ENCODE measurements around the gene KDM8. TPM values are rescaled to one million over a fixed set of nuclear protein-coding genes. Genes with fewer than 3 reads are reported as not detected.

Gene KDM8
- total RNA-seq, 1 donor from 2014 or later = 1.8 TPM

DNA sequence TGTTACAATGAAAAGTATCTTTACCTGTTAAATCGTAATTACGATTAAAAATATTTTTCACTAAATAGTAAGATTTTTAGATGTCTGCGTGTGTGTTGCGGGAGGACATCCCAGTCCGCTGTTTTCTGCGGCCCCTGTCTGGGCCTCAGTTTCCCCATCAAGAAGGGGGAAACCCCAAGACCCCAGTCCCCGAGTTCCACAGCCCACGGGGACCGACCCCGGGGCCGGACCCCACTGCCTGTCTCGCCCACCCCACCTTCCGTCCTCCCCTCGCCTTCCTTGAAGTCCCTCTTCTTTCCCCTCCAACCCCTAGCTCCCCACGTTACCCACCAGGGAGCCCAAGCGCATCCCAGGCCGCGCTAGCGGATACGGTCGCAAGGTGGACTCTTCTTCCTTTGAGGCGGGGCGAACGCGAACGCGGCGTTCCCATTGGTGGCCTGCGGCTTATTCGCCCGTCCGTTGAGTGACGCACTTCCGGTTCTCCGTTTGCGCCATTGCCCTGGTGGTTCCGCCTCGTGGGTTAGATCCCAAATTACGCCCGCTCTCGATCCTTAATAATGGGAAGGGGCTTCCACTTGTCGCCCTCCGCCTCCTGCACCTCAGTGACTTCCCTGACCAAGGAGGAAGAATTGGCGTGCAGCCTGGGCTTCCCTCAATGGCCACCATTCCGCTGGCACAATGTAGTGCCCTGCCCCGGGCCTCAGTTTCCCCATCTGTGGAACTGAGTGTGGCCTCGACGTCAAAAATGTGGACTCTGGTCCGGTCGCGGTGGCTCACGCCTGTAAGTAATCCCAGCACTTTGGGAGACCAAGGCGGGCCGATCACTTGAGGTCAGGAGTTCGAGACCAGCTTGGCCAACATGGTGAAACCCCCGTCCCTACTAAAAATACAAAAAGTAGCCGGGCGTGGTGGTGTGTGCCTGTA, 65.3 kb downstream of the KDM8 start, which contains the start of gene NSMCE1:
TSS of gene NSMCE1 (minus strand) at position 397 of the 924 bp plus-strand sequence. CDS start 11,202 bp downstream, outside the sequence.
- Histone ChIP-seq H3K4me3 (ENCODE audit: low read depth, low read length) (peak within 1 kb of the TSS; percentile 91), H3K36me3 (ENCODE audit: control insufficient read depth, insufficient read depth, low read length) (no peaks in the 10 kb centered on the region), H3K27me3 (ENCODE audit: control insufficient read depth, insufficient read depth, low read length) (no peaks in the 10 kb centered on the region)
- peak; percentile 84 for DNase-seq (ENCODE audit: low read depth)
- FAIRE-seq = no peak
- TF ChIP-seq, protein P1, sequence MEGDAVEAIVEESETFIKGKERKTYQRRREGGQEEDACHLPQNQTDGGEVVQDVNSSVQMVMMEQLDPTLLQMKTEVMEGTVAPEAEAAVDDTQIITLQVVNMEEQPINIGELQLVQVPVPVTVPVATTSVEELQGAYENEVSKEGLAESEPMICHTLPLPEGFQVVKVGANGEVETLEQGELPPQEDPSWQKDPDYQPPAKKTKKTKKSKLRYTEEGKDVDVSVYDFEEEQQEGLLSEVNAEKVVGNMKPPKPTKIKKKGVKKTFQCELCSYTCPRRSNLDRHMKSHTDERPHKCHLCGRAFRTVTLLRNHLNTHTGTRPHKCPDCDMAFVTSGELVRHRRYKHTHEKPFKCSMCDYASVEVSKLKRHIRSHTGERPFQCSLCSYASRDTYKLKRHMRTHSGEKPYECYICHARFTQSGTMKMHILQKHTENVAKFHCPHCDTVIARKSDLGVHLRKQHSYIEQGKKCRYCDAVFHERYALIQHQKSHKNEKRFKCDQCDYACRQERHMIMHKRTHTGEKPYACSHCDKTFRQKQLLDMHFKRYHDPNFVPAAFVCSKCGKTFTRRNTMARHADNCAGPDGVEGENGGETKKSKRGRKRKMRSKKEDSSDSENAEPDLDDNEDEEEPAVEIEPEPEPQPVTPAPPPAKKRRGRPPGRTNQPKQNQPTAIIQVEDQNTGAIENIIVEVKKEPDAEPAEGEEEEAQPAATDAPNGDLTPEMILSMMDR (IDR thresholded peaks at IDR 0.05; ENCODE audit: insufficient read depth, low read length, severe bottlenecking) = peak; percentile 35

DNA sequence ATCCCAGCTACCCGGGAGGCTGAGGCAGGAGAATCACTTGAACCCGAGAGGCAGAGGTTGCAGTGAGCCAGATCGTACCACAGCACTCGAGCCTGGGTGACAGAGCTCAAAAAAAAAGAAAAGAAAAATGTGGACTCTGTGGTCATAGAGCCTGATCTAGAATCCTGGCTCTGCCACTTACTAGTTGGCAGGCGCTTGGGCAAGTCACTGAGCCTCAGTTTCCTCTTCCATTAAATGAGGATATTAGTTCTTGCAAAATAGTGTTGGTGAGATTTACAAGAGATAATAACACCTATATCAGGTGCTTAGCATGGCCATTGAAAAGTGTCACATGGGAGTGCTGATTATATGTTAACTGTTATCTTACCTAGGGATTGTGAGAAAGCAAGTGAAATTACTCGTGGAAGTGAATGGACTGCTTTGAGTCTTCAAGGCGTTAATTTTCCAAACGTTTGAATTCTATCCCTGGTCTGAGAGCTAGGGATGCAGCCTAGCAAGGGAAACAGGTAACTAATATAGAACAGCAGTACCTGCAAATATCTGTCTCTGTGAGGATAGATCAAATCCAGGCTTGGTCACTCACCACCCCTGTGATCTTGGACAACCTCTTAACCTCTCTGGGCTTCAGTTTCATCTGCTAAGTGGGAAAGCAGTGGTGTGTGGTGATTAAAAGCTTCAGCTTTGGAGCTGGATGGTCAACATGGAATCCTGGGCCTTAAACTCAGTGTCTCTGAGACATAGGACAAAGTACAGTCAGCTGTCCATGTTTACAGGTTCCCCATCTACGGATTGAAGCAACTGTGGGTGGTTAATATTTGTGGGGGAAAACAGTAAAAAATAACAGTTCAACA, 66.2 kb downstream of the KDM8 start:
- DNase-seq (ENCODE audit: low read depth) = no peak
- TF ChIP-seq, protein P1 (IDR thresholded peaks at IDR 0.05; ENCODE audit: insufficient read depth, low read length, severe bottlenecking) = no peak
- Histone ChIP-seq H3K27me3 (ENCODE audit: control insufficient read depth, insufficient read depth, low read length) (no peaks in the 10 kb centered on the region), H3K36me3 (ENCODE audit: control insufficient read depth, insufficient read depth, low read length) (no peaks in the 10 kb centered on the region), H3K4me3 (ENCODE audit: low read depth, low read length) (peak overlapping the region; percentile 91)
- no peak for FAIRE-seq

DNA sequence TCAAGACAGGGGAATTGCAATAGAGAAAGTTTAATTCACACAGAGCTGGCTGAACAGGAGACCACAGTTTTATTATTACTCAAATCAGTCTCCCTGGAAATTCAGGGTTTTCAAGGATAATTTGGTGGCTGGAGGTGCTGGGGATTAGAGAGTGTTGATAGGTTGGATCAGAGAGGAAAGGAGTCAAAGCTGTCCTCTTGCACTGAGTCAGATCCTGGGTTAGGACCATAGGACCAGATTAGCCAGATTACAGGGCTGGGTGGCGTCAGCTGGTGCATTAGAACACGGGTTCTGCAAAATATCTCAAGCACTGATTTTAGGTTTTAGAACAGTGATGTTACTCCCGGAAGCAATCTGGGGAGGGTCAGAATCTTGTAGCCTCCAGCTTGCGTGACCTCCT, 67.0 kb downstream of the KDM8 start:
- no peaks in the 10 kb centered on the region for H3K27me3 ChIP-seq (ENCODE audit: control insufficient read depth, insufficient read depth, low read length)
- H3K4me3 ChIP-seq (ENCODE audit: low read depth, low read length) = no peak overlapping the region
- H3K36me3 ChIP-seq (ENCODE audit: control insufficient read depth, insufficient read depth, low read length) = no peaks in the 10 kb centered on the region
- DNase-seq (ENCODE audit: low read depth) (no peak), FAIRE-seq (no peak)
- TF ChIP-seq, protein P1 (IDR thresholded peaks at IDR 0.05; ENCODE audit: insufficient read depth, low read length, severe bottlenecking) = no peak

Other genes with a start within 250 kb of the KDM8 start
- not detected in 2 replicates for gene C16orf82, start 136.6 kb upstream of the KDM8 start, total RNA-seq
- gene NSMCE1, start 65.2 kb downstream of the KDM8 start, total RNA-seq = 107 and 111 TPM in 2 replicates
- gene IL4R, start 110.4 kb downstream of the KDM8 start, total RNA-seq = 25.8 and 32.9 TPM in 2 replicates
- gene IL21R, start 198.6 kb downstream of the KDM8 start, total RNA-seq = not detected in 2 replicates

Data from bronchial epithelial cell (primary cell).